Testis (tissue), 2 donors: ENCODE data around the gene CPD.

Source experiments
- CTCF ChIP-seq, 3 experiments: fragments of 450-650 bp in 2 of 3; fragments of 200-600 bp in 1 of 3; sonication (generic) in 1 of 3; IDR thresholded peaks; one replicate each; pipeline ENCODE4 v1.5.1; 2016 to 2019; ENCODE audit warnings: antibody characterized with exemption in 3 of 3, mild to moderate bottlenecking in 2 of 3, moderate library complexity in 1 of 3
- POLR2A ChIP-seq: fragments of 450-650 bp; IDR thresholded peaks from one replicate; pipeline ENCODE4 v1.6.1; 2017; ENCODE audit warnings: antibody characterized with exemption, mild to moderate bottlenecking, moderate library complexity

- no peak for TF ChIP-seq POLR2A
- no peak for TF ChIP-seq CTCF (IDR thresholded peaks at IDR 0.05)
Measured at GRCh38 chr17:30344283-30345088, 34.2 kb upstream of the CPD start.
